H9 (cell line): ENCODE results near the gene CTU1. TPM values are rescaled to one million over a fixed set of nuclear protein-coding genes. Genes with fewer than 3 reads are reported as not detected.

Source experiments
- DNase-seq: peaks from one replicate; pipeline ENCODE4 v3.0.0-alpha.2; 2017
- H2AFZ ChIP-seq: one replicate; pipeline ENCODE4 v1.6.1; 2013; ENCODE audit warnings: mild to moderate bottlenecking, low read length, control low read depth, moderate library complexity
- H2AK5ac ChIP-seq: 2 replicates; pipeline ENCODE4 v1.6.1; 2013; ENCODE audit warnings: low read length, control low read depth, mixed read lengths; ENCODE audit not compliant: insufficient read length
- H2BK120ac ChIP-seq: one replicate; pipeline ENCODE4 v1.6.1; 2013; ENCODE audit warnings: low read depth, mild to moderate bottlenecking, low read length, control low read depth, inconsistent platforms; ENCODE audit not compliant: poor library complexity, severe bottlenecking
- H2BK12ac ChIP-seq: 2 replicates; pipeline ENCODE4 v1.6.1; 2013; ENCODE audit warnings: low read length, control low read depth, mixed read lengths, low read depth; ENCODE audit not compliant: insufficient read length
- H2BK15ac ChIP-seq: 2 replicates; pipeline ENCODE4 v1.6.1; 2013; ENCODE audit warnings: low read depth, low read length, control low read depth
- H2BK20ac ChIP-seq: one replicate; pipeline ENCODE4 v1.6.1; 2013; ENCODE audit warnings: low read depth, mild to moderate bottlenecking, low read length, control low read depth, inconsistent platforms; ENCODE audit not compliant: poor library complexity, severe bottlenecking
- H2BK5ac ChIP-seq: 2 replicates; pipeline ENCODE4 v1.6.1; 2013; ENCODE audit warnings: low read length, control low read depth, mixed read lengths; ENCODE audit not compliant: insufficient read length
- H3K14ac ChIP-seq: 2 replicates; pipeline ENCODE4 v1.6.1; 2013; ENCODE audit warnings: low read length, control low read depth; ENCODE audit not compliant: insufficient read depth
- H3K18ac ChIP-seq: 2 replicates; pipeline ENCODE4 v1.6.1; 2013; ENCODE audit warnings: low read depth, mild to moderate bottlenecking, mixed read lengths, low read length, control low read depth; ENCODE audit not compliant: insufficient read length
- H3K23ac ChIP-seq: 2 replicates; pipeline ENCODE4 v1.6.1; 2013; ENCODE audit warnings: low read length, control low read depth, mixed read lengths, low read depth; ENCODE audit not compliant: insufficient read length
- H3K23me2 ChIP-seq: 2 replicates; pipeline ENCODE4 v1.6.1; 2013; ENCODE audit warnings: low read depth, mild to moderate bottlenecking, mixed read lengths, low read length, control low read depth; ENCODE audit not compliant: insufficient read length, poor library complexity, severe bottlenecking
- H3K27ac ChIP-seq: 2 replicates; pipeline ENCODE4 v1.5.1; 2013; ENCODE audit warnings: low read length, control low read depth, mixed read lengths, low read depth; ENCODE audit not compliant: insufficient read length
- H3K27me3 ChIP-seq: 2 replicates; pipeline ENCODE4 v1.6.1; 2013; ENCODE audit warnings: low read length, control low read depth, inconsistent platforms; ENCODE audit not compliant: insufficient read depth
- H3K4ac ChIP-seq: 2 replicates; pipeline ENCODE4 v1.6.1; 2013; ENCODE audit warnings: low read depth, mild to moderate bottlenecking, control low read depth, inconsistent platforms, low read length, moderate library complexity
- H3K4me1 ChIP-seq: 2 replicates; pipeline ENCODE4 v1.6.1; 2013; ENCODE audit warnings: low read length, control low read depth, inconsistent platforms; ENCODE audit not compliant: insufficient read depth
- H3K4me2 ChIP-seq: 2 replicates; pipeline ENCODE4 v1.6.1; 2013; ENCODE audit warnings: low read length, control low read depth, mixed read lengths; ENCODE audit not compliant: insufficient read length, insufficient read depth
- H3K56ac ChIP-seq: 2 replicates; pipeline ENCODE4 v1.6.1; 2013; ENCODE audit warnings: low read depth, mild to moderate bottlenecking, mixed read lengths, low read length, control low read depth; ENCODE audit not compliant: insufficient read length
- H3K79me1 ChIP-seq: 2 replicates; pipeline ENCODE4 v1.6.1; 2013; ENCODE audit warnings: low read depth, mild to moderate bottlenecking, moderate library complexity, low read length, control low read depth, inconsistent platforms; ENCODE audit not compliant: insufficient read depth, poor library complexity, severe bottlenecking
- H3K79me2 ChIP-seq: 2 replicates; pipeline ENCODE4 v1.6.1; 2013; ENCODE audit warnings: low read length, control low read depth, inconsistent platforms; ENCODE audit not compliant: insufficient read depth
- H3K9ac ChIP-seq: 2 replicates; pipeline ENCODE4 v1.6.1; 2013; ENCODE audit warnings: low read length, control low read depth, mixed read lengths; ENCODE audit not compliant: insufficient read length; ENCODE audit errors: extremely low read depth
- H3K9me3 ChIP-seq: one replicate; pipeline ENCODE4 v1.6.1; 2013; ENCODE audit warnings: low read depth, low read length, inconsistent platforms; ENCODE audit not compliant: control insufficient read depth
- H3T11ph ChIP-seq: one replicate; pipeline ENCODE4 v1.6.1; 2013; ENCODE audit warnings: mild to moderate bottlenecking, low read length, control low read depth, inconsistent platforms
- H4K20me1 ChIP-seq: one replicate; pipeline ENCODE4 v1.6.1; 2013; ENCODE audit not compliant: control insufficient read depth, insufficient read length, insufficient read depth
- H4K5ac ChIP-seq: 2 replicates; pipeline ENCODE4 v1.6.1; 2013; ENCODE audit warnings: low read depth, mild to moderate bottlenecking, mixed read lengths, low read length, control low read depth; ENCODE audit not compliant: insufficient read length
- H4K8ac ChIP-seq: replicated peaks from 2 replicates; pipeline ENCODE4 v1.6.1; 2013; ENCODE audit warnings: low read length, control low read depth, mixed read lengths, low read depth; ENCODE audit not compliant: insufficient read length
- H4K91ac ChIP-seq: 2 replicates; pipeline ENCODE4 v1.6.1; 2013; ENCODE audit warnings: low read depth, mild to moderate bottlenecking, moderate library complexity, mixed read lengths, low read length, control low read depth; ENCODE audit not compliant: insufficient read length
- H3K27ac Mint-ChIP-seq, 3 experiments: 2 replicates in 2 of 3; 3 replicates in 1 of 3; pipeline ENCODE4 v1.8.0; 2020 to 2021; ENCODE audit warnings: mixed read lengths in 3 of 3, mild to moderate bottlenecking in 1 of 3, moderate library complexity in 1 of 3
- H3K27me3 Mint-ChIP-seq: 2 replicates; pipeline ENCODE4 v1.8.0; 2021; ENCODE audit warnings: low read depth, mild to moderate bottlenecking, moderate library complexity, mixed read lengths
- H3K36me3 Mint-ChIP-seq, 3 experiments: 2 replicates in 2 of 3; 3 replicates in 1 of 3; pipeline ENCODE4 v1.8.0; 2020 to 2021; ENCODE audit warnings: low read depth in 3 of 3, mixed read lengths in 3 of 3; ENCODE audit not compliant: insufficient read depth in 1 of 3
- H3K4me1 Mint-ChIP-seq, 2 experiments: 2 replicates each; pipeline ENCODE4 v1.8.0; 2020; ENCODE audit warnings: mixed read lengths in 2 of 2
- H3K4me3 Mint-ChIP-seq, 2 experiments: 2 replicates in 1 of 2; 3 replicates in 1 of 2; pipeline ENCODE4 v1.8.0; 2020 to 2021; ENCODE audit warnings: mild to moderate bottlenecking in 2 of 2, mixed read lengths in 2 of 2, moderate library complexity in 1 of 2
- H3K9me3 Mint-ChIP-seq, 2 experiments: 2 replicates in 1 of 2; 3 replicates in 1 of 2; pipeline ENCODE4 v1.8.0; 2020; ENCODE audit warnings: mild to moderate bottlenecking in 2 of 2, mixed read lengths in 2 of 2, moderate library complexity in 1 of 2
- WGBS: extraction: QIAGEN DNeasy Blood & Tissue Kit; methylation state at CpG from one replicate; pipeline ENCODE4 v1.1.7; 2013; ENCODE audit warnings: missing lambda C conversion rate, low lambda C conversion rate, mixed read lengths; ENCODE audit not compliant: insufficient read length; ENCODE audit errors: extremely low coverage; 5-methylcytosine and 5-hydroxymethylcytosine counted together
- total RNA-seq: library from RNA; stranded (reverse); gene quantifications from 2 replicates; pipeline ENCODE4 v1.2.1, GENCODE V29; 2021
- TF ChIP-seq, protein P1 (sequence below): fragments of 200-600 bp; sonication (generic); conservative IDR thresholded peaks from 3 replicates; pipeline ENCODE4 v1.8.0; 2021; ENCODE audit warnings: antibody characterized with exemption, mild to moderate bottlenecking

The CTU1 gene
- total RNA-seq, 1 experiment from 2014 or later, result 8.8 TPM

DNA sequence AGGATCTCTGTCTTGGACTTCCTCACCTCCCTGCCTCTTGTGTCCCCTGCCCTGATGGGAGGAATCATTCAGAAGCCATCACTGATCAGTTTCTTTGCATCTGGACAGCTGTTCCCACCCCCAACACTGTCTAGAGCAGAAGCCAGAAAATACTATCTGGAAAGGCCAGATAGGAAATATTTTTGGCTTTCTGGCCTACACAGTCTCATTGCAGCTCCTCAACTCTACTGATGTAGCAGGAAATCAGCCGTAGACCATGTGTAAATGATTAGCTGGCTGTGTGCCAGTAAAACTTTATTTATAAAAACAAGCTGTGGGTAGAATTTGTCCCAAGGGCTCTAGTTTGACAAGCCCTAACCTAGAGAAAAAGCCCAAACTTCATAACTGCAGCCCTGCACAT is 39.5 kb upstream of the CTU1 start:
- no peak for DNase-seq
- Mint-ChIP-seq H3K9me3 (no peaks in the 10 kb centered on the region; a peak in 2 of 5 replicates), H3K4me3 (no peak overlapping the region), H3K27me3 (peaks cover 21% of the 10 kb centered on the region), H3K27ac (peak overlapping the region in 1 of 3 experiments; percentile 22; a peak in 1 of 7 replicates), H3K4me1 (0 out of 4 replicates have a peak, but pooled peaks cover 0 to 3% of the 10 kb centered on the region in 2 experiments), H3K36me3 (no peaks in the 10 kb centered on the region)
- H4K20me1 ChIP-seq, result no peaks in the 10 kb centered on the region
- no peaks in the 10 kb centered on the region for H3K27me3 ChIP-seq
- H3K79me2 ChIP-seq, result no peaks in the 10 kb centered on the region
- no peak overlapping the region for H3K4me2 ChIP-seq
- no peaks in the 10 kb centered on the region for H3K4me1 ChIP-seq
- no CpG with 5 or more reads among the region's 1 CpG for WGBS
- H2BK15ac ChIP-seq, result no peak overlapping the region
- no peak overlapping the region for H3K56ac ChIP-seq
- H2BK12ac ChIP-seq, result no peak overlapping the region
- no peak overlapping the region for H2AFZ ChIP-seq
- no peak overlapping the region for H4K8ac ChIP-seq
- no peak overlapping the region for H3K14ac ChIP-seq
- H3K27ac ChIP-seq, result no peak overlapping the region
- no peak overlapping the region for H2AK5ac ChIP-seq
- no peak overlapping the region for H4K5ac ChIP-seq
- H3K23me2 ChIP-seq, result no peaks in the 10 kb centered on the region
- TF ChIP-seq, protein P1, sequence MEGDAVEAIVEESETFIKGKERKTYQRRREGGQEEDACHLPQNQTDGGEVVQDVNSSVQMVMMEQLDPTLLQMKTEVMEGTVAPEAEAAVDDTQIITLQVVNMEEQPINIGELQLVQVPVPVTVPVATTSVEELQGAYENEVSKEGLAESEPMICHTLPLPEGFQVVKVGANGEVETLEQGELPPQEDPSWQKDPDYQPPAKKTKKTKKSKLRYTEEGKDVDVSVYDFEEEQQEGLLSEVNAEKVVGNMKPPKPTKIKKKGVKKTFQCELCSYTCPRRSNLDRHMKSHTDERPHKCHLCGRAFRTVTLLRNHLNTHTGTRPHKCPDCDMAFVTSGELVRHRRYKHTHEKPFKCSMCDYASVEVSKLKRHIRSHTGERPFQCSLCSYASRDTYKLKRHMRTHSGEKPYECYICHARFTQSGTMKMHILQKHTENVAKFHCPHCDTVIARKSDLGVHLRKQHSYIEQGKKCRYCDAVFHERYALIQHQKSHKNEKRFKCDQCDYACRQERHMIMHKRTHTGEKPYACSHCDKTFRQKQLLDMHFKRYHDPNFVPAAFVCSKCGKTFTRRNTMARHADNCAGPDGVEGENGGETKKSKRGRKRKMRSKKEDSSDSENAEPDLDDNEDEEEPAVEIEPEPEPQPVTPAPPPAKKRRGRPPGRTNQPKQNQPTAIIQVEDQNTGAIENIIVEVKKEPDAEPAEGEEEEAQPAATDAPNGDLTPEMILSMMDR, result no peak
- H3T11ph ChIP-seq, result no peak overlapping the region
- no peak overlapping the region for H3K9ac ChIP-seq
- no peak overlapping the region for H2BK5ac ChIP-seq
- no peak overlapping the region for H3K18ac ChIP-seq
- no peaks in the 10 kb centered on the region for H3K9me3 ChIP-seq
- H3K4ac ChIP-seq, result no peak overlapping the region
- H3K23ac ChIP-seq, result no peak overlapping the region
- H2BK20ac ChIP-seq, result no peak overlapping the region
- H4K91ac ChIP-seq, result no peak overlapping the region
- no peak overlapping the region for H2BK120ac ChIP-seq
- no peaks in the 10 kb centered on the region for H3K79me1 ChIP-seq
